Fibroblast of villous mesenchyme (primary cell): ENCODE data around the gene SYCP3. TPM values are rescaled to one million over a fixed set of nuclear protein-coding genes. Genes with fewer than 3 reads are reported as not detected.
A peak's percentile ranks its signal among the peaks of the same experiment; 100 is the strongest.

Experiments used
- DNase-seq: peaks from one replicate; pipeline ENCODE4 v3.0.0-alpha.2; 2010; ENCODE audit warnings: low read depth
- H3K4me3 ChIP-seq: 2 replicates; pipeline ENCODE4 v1.5.1; 2011; ENCODE audit warnings: low read depth, mild to moderate bottlenecking, low read length
- total RNA-seq: library from RNA; depleted of rRNA; stranded (reverse); fragments of >200 nt; gene quantifications from 2 replicates; pipeline ENCODE4 v1.2.3, GENCODE V29; 2012
- TF ChIP-seq, protein P1 (sequence below): IDR thresholded peaks from 2 replicates; pipeline ENCODE4 v1.5.1; 2012; ENCODE audit warnings: low read depth, mild to moderate bottlenecking, low read length; ENCODE audit not compliant: insufficient read depth

SYCP3 gene
- total RNA-seq, 1 donor, result under 0.01 TPM

DNA sequence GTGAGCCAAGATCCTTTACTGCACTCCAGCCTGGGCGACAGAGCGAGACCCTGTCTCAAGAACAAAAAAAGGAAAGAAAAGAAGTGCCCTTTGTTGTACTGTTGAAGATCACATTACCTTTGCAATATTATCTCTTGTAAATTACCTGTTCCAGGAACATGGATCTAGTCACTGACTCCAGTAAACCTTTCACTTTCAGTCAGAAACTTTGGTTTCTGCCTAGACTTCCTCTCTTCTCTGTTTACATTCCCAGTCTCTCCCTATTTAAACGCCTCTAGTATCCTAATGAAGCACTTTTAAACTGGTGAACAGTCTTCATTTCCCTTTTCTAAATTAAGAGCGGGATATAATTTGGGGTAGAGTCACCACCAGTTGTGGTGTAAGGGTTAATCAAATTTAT lies 29.0 kb downstream of the SYCP3 start:
- H3K4me3 ChIP-seq, result no peak overlapping the region
- DNase-seq, result no peak
- TF ChIP-seq, protein P1, sequence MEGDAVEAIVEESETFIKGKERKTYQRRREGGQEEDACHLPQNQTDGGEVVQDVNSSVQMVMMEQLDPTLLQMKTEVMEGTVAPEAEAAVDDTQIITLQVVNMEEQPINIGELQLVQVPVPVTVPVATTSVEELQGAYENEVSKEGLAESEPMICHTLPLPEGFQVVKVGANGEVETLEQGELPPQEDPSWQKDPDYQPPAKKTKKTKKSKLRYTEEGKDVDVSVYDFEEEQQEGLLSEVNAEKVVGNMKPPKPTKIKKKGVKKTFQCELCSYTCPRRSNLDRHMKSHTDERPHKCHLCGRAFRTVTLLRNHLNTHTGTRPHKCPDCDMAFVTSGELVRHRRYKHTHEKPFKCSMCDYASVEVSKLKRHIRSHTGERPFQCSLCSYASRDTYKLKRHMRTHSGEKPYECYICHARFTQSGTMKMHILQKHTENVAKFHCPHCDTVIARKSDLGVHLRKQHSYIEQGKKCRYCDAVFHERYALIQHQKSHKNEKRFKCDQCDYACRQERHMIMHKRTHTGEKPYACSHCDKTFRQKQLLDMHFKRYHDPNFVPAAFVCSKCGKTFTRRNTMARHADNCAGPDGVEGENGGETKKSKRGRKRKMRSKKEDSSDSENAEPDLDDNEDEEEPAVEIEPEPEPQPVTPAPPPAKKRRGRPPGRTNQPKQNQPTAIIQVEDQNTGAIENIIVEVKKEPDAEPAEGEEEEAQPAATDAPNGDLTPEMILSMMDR, result no peak

DNA sequence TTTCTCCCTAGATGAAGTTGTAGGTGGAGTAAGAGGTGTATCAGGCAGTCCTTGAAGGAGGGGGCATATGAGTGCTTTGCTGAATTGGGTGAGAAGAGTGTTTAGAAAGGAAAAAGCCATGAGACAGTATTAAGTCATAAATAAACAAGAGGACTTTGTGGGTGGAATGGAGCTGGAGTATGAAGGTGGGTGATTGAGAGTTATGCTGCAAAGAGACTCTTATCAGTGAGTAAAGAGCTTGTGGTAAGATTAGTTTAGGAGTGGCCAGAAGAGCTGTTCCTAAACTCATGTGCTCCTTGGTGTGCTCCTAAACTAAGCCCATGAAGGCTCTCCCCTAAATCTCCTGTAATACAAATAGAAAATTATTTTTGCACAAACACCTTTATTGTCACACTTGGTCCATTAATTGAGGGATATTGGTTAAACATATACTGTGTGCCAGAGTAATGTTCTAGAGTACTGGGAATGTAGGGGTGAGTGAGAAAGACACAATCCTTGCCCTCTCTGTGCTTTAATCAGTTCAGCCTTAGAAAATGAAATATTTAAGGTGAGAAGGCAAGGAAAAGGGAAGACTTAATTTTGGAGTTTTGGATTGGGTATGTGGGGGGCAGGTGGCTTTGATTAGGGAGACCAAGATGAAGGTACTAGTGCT lies 32.0 kb downstream of the SYCP3 start:
- H3K4me3 ChIP-seq, result no peak overlapping the region
- TF ChIP-seq, protein P1, result no peak
- peak; percentile 66 for DNase-seq

DNA sequence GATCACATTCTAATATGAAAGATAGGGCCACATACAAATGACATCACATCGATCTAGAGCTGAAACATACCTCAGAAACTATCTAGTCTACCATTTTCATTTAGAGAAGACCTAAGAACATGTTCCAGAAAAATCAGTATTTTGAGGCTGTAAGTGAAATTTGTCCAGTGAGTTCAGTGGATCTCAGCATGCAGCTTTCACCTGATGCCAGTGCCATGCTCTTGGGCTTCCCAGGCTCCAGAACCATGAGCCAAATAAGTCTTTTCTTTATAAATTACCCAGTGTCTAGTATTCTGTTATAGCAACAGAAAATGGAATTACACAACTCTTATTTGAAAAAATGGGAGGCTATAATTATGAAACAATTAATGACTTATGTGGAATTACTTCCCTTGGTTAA lies 32.9 kb downstream of the SYCP3 start:
- H3K4me3 ChIP-seq, result no peak overlapping the region

DNA sequence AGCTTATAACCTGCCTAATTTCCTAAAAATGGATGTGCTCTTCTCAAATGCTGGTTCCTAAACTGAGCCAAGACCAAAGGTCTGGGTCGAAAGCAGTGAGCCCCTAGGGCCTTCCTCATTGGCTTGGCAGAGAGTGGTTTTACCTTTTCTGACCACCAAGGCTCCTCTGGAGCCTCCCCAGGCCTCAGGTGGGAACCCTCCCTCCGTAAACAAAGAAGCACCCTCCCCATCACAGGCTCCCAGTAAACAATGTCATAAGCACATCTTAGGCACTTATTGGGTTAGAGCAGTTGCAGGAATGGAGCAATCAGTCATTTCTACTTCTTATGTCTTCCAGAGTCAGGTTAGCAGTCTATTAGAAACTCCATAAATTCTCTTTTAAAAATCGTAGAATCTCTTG lies 35.8 kb downstream of the SYCP3 start:
- H3K4me3 ChIP-seq, result no peak overlapping the region
- DNase-seq, result no peak
- TF ChIP-seq, protein P1, result no peak

More for the DNA sequence above, 32.9 kb downstream of the SYCP3 start:
- TF ChIP-seq, protein P1, result no peak
- DNase-seq, result no peak

DNA sequence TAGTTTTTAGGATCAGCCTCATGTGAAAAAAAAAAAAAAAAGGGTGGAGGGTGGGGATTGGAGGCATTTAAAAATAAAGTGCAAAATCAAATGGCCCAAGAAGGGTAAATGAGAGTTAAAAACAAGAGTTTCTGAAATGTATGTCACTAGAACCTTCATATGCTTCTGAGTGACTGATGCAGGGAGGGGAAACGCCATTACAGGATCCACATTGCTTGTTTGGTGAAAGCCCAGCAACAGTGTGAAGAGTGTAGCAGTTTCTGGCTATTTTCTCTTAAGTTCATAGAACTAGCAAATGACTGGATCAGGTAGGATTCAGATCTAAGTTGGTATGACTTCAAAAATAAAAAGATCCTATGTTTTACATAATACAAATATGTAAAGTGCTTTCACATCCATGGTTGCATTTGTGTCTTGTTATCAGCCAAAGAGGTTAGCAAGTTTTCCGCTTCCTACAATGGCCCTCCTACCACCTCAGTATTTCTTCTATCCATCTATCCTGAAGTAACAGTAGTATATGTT lies 38.9 kb downstream of the SYCP3 start:
- no peak for DNase-seq

DNA sequence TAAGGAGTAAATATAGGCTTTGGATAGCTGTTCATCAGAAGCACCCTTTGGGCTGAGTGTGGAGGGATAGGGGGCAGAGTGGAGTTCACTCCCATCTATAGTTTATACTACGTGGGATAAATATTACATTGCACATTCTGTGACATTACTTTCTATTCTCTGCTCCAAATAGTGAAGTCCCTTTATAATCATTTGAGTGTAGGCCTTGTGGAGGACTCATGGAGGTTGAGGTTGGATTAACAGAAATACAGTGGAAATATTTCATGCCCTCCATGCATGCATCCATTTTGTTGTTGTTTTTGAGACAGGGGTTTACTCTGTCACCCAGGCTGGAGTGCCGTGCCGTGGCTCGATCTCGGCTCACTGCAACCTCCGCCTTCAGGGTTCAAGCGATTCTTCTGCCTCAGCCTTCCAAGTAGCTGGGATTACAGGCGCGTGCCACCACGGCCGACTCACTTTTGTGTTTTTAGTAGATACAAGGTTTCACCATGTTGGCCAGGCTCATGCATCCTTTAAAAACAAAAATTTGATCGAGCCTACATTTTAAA lies 40.4 kb downstream of the SYCP3 start:
- peak overlapping the region; percentile 81 for H3K4me3 ChIP-seq
- peak; percentile 27 for DNase-seq
- TF ChIP-seq, protein P1, result peak; percentile 42

More for the DNA sequence above, 38.9 kb downstream of the SYCP3 start:
- H3K4me3 ChIP-seq, result no peak overlapping the region
- TF ChIP-seq, protein P1, result no peak
